GM12891 (cell line): ENCODE data around the gene HUNK.

Source experiments
- POLR2A ChIP-seq: IDR thresholded peaks from 2 replicates; pipeline ENCODE4 v1.6.1; 2011; ENCODE audit warnings: low read depth, low read length, control low read depth
- POLR2AphosphoS5 ChIP-seq: IDR thresholded peaks from 2 replicates; pipeline ENCODE4 v1.6.1; 2011; ENCODE audit warnings: low read depth, low read length, control low read depth
- SPI1 ChIP-seq: IDR thresholded peaks from 2 replicates; pipeline ENCODE4 v1.6.1; 2011; ENCODE audit warnings: low read depth, low read length, control low read depth
- TAF1 ChIP-seq: IDR thresholded peaks from 2 replicates; pipeline ENCODE4 v1.6.1; 2011; ENCODE audit warnings: low read depth, low read length, control low read depth

DNA sequence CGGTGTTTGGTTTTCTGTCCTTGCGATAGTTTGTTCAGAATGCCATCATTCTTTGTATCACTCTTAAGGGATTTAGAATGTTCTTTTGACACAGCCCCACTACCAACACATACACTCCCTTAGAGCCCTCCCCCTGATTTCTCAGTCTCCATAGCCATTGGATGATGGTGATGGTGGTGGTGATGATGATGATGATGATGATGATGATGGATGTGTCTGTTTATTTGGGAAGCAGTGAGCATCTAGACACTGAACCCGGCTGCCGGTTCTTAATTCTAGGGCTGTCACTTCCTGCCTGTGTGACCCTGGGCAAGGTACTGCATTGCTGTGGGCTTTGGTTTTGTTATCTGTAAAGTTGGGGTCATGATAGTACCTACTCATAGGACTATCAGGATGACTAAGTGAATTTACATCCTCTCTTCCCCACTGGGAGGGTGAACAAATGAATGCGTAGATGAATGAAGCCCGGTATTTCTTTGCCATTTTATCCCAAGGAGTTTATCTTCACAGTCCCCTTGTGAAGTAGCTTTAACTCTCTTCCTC is 100.7 kb downstream of the HUNK start:
- TF ChIP-seq POLR2AphosphoS5: no peak
- no peak for TF ChIP-seq POLR2A
- TF ChIP-seq TAF1: no peak
- no peak for TF ChIP-seq SPI1
